Esophagus squamous epithelium (tissue), 4 donors: ENCODE measurements around the gene MAP3K19.

Experiments used
- CTCF ChIP-seq, 6 experiments: fragments of 450-650 bp in 4 of 6; fragments of 200-600 bp in 2 of 6; sonication (generic) in 2 of 6; IDR thresholded peaks; one replicate each; pipeline ENCODE4 v1.5.1; 2016 to 2019; ENCODE audit warnings: antibody characterized with exemption in 6 of 6, mild to moderate bottlenecking in 4 of 6, moderate library complexity in 4 of 6
- POLR2A ChIP-seq, 4 donors: fragments of 450-650 bp; IDR thresholded peaks; one replicate each; pipeline ENCODE4 v1.6.1; 2017; ENCODE audit warnings: antibody characterized with exemption in 4 of 4, mild to moderate bottlenecking in 4 of 4, moderate library complexity in 3 of 4

GRCh38 chr2:134999521-134999920, 47.7 kb downstream of the MAP3K19 start:
- TF ChIP-seq CTCF (IDR thresholded peaks at IDR 0.05) (no peak), POLR2A (IDR thresholded peaks at IDR 0.05) (no peak)
